H1 (cell line): ENCODE measurements around the gene CHI3L2. TPM values are rescaled to one million over a fixed set of nuclear protein-coding genes. Genes with fewer than 3 reads are reported as not detected.

ENCODE experiments used
- CBX8 ChIP-seq: fragments of 300-800, 300-1000 bp; sonication (generic); IDR thresholded peaks from 2 replicates; pipeline ENCODE4 v1.7.1; 2016; ENCODE audit warnings: low read depth, low read length, borderline replicate concordance
- EGR1 ChIP-seq: IDR thresholded peaks from 2 replicates; pipeline ENCODE4 v1.6.1; 2011; ENCODE audit warnings: low read depth, low read length, borderline replicate concordance
- GTF2F1 ChIP-seq: IDR thresholded peaks from 2 replicates; pipeline ENCODE4 v1.6.1; 2012; ENCODE audit warnings: low read depth, low read length, improper control_type of control experiment, borderline replicate concordance
- JUND ChIP-seq: IDR thresholded peaks from 2 replicates; pipeline ENCODE4 v1.6.1; 2011; ENCODE audit warnings: mild to moderate bottlenecking, improper control_type of control experiment, low read length
- KDM5A ChIP-seq: fragments of 200-600 bp; IDR thresholded peaks from 2 replicates; pipeline ENCODE4 v1.7.1; 2012; ENCODE audit warnings: mild to moderate bottlenecking, low read length, inconsistent platforms, mixed read lengths
- SIRT6 ChIP-seq: IDR thresholded peaks from one replicate; pipeline ENCODE4 v1.7.1; 2012; ENCODE audit warnings: low read length, inconsistent platforms
- TEAD4 ChIP-seq: IDR thresholded peaks from 2 replicates; pipeline ENCODE4 v1.6.1; 2012; ENCODE audit warnings: low read depth, low read length, inconsistent platforms, mixed read lengths
- polyA plus RNA-seq, 7 experiments: library from polyadenylated mRNA; depleted of rRNA in 3 of 7; stranded (reverse) in 5 of 7; unstranded in 2 of 7; fragments of >200 nt in 5 of 7; fragments of 200-250 nt in 2 of 7; gene quantifications; 1 replicate in 5 of 7; 2 replicates in 1 of 7; 4 replicates in 1 of 7; pipeline versions ENCODE4 v1.2.1 to v1.2.3, GENCODE V29; 2011 to 2013; ENCODE audit warnings: missing spikeins in 2 of 7, mixed read lengths in 2 of 7
- total RNA-seq: library from RNA; stranded (reverse); fragmentation: NEBNext Ultra II Directional; extraction: Animal tissue kit (Norgen Biotek cat#: 25700); gene quantifications from 2 replicates; pipeline ENCODE4 v1.2.1, GENCODE V29; 2021
- TF ChIP-seq, protein P1 (sequence below): IDR thresholded peaks from 2 replicates; pipeline ENCODE4 v1.6.1; 2012; ENCODE audit warnings: low read length, inconsistent platforms

Gene CHI3L2
- total and polyA plus RNA-seq, 2 of the 8 experiments (the other 6 are each of a cell fraction or from before 2014, with no cell fraction given): not detected

DNA sequence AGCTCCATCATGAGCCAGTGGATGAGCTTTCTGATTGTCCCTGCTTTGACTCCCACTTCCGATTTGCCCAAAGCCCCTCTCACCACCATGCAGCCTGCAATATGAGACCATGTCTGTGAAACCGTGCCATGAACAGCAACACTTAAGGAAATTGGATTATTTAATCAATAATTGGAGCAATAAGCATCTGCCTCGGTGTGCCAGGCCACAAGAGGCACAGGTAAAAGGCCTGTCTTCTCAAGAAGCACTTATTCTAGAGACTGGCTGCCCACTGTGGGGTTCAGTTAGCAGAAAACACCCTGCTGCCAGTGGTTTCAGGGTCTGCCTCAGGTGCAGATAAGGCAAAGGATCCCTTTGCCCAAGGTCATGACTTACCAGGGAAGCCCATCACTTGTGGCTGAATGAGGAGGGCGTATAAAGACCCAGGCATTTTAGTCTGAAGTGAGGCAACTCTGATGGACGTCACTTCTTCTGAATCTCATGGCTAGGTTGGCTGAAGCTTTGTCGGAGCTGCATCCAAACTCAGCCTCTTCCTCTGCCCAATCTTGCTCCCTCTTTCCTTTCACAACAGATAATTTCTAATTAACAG lies 7.1 kb upstream of the CHI3L2 start (continued):
- TF ChIP-seq, protein P1, sequence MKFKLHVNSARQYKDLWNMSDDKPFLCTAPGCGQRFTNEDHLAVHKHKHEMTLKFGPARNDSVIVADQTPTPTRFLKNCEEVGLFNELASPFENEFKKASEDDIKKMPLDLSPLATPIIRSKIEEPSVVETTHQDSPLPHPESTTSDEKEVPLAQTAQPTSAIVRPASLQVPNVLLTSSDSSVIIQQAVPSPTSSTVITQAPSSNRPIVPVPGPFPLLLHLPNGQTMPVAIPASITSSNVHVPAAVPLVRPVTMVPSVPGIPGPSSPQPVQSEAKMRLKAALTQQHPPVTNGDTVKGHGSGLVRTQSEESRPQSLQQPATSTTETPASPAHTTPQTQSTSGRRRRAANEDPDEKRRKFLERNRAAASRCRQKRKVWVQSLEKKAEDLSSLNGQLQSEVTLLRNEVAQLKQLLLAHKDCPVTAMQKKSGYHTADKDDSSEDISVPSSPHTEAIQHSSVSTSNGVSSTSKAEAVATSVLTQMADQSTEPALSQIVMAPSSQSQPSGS: no peak
- TF ChIP-seq EGR1 (no peak), KDM5A (no peak), CBX8 (no peak), SIRT6 (no peak), GTF2F1 (no peak), TEAD4 (no peak), JUND (no peak)
